ENCODE results near the gene WIPI1.
"Not testable (repeated sequence)": the region's sequence is repeated elsewhere in the genome, so short reads cannot be mapped to it uniquely, and the experiment has no call there.

WIPI1 gene, protein sequence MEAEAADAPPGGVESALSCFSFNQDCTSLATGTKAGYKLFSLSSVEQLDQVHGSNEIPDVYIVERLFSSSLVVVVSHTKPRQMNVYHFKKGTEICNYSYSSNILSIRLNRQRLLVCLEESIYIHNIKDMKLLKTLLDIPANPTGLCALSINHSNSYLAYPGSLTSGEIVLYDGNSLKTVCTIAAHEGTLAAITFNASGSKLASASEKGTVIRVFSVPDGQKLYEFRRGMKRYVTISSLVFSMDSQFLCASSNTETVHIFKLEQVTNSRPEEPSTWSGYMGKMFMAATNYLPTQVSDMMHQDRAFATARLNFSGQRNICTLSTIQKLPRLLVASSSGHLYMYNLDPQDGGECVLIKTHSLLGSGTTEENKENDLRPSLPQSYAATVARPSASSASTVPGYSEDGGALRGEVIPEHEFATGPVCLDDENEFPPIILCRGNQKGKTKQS

DNA sequence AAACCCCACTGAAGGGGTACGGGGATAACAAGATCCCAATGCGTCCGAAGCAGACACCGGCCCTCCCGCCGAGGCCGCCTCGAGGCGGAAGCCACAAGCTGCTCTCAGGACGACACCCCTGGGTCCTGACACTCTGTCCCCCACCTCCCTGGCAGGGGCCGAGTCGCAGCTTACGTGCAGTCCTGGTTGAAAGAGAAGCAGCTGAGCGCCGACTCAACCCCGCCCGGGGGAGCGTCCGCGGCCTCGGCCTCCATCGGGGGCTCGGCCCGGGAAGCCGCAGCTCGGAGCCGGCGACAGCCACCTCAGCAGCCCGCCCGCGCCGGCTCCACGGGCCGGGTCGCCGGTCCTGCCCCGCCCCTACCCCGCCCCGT lies at the start of gene WIPI1:
TSS of gene WIPI1 (minus strand) at position 329 of the 371 bp plus-strand sequence. CDS start at position 254, 75 bp downstream.
- DNase-seq = no peak

DNA sequence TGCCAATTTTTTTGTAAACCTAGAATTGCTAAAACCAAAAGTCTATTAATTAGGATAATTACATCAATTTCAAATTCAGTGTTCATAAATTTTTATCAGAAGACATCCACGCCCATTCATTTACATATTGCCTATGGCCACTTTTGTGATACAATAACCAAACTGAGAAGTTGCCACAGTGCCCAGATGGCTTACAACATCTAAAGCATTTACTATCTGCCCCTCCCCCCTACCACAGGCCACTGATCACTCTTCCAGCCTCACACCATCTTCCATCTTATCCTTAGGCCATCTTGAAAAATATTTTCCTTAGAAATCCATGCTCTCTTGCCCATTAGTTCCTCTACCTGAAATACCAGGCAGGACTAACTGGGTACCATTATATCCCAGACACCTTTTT lies 48.7 kb upstream of the WIPI1 start:
- DNase-seq = no peak

DNA sequence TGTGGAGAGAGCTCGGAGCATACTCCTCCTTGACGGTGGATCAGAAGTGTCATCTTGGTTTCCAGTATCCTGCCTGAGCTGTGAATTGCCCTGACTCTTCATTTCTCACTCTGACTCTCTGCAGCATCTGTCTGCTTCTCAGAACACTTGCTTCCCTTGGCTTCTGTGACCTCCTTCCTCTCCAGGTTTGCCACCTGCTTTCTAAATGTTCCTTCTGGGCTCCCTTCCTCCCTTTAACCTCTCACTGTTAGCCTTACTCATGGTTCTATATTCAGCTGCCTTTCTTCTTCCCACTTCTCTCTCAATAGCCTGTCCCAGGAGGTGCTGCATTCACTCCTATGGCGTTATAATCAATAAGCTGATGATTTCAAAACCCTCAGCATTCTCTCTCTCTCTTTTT lies 43.8 kb upstream of the WIPI1 start:
- no peak for DNase-seq

DNA sequence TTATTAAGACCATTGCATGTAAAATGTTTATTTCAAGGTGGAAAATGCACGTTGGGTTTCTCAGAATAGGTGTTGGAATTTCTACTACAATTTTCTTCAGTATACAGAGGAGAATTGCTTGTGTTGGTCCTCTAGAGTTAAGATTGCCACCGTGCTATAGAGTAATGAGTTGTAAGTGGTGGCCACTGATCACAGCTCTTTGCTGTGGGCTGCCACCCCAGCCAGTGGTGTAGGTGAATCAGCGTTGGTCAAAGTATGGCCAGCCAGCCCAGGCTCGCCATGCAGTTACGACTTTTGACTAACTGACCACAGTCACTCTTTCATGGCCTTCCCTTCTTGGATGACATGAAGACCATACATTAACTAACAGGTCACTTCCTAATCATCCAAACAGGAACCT lies 42.3 kb upstream of the WIPI1 start:
- no peak for DNase-seq

DNA sequence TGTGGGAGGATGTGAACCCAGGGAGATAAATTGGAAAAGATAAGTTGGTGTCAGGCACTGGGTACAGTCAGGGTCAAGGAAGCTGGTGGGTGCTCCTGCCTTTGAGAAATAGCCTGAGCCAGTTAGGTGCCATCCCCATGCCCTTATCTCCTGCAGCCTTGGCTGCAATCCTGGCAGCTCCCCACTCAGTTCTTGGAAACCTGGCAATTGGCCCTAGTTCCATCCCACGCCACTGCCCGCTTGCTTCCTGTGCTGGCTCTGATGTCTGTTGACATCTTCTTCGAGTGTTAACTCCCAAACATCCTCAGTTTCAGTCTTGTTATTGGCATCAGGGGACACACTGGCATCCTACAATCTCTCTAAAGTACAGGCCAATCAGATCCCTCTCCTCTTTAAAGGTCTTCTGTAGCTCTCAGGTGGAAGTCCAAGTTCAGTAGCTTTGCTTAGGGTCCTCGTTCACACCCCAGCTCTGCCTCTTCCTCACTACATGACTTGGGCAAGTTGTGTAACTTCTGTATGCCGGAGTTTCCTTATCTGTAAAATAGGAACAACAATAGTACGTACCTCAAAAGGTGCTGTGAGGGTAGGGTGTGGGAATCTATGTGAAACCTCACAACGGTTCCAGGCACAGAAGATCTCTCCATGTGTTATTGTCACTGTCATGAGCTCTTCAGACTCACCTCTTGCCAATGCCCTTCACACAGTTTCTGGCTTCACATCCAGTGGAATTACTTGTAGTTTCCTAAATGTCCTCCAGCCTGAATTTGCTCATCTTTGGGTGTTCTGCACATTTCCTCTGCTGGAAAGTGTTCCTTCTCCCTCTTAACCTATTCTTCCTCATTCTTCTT lies 41.4 kb upstream of the WIPI1 start:
- no peak for DNase-seq

DNA sequence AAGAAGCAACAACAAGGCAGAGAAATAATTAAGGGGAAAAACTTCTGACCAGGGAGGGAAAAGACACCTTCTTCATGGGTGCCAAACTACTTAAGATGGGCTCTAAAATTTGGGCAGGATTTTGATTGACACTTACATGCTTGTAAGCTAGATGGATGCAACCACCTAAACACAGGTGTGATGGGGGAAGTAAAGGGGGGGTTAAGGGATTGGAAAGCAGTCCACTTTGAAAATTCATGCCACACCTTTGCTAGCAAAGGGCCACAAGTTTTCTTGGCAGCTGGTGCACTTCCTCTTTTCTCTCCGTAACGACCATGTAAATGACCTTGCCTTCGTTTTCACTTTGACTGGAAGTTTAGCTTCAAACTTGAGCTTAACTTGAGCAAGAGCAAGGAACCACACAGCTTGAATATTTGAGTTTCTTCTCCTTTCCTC lies 40.6 kb upstream of the WIPI1 start:
- DNase-seq = no peak

DNA sequence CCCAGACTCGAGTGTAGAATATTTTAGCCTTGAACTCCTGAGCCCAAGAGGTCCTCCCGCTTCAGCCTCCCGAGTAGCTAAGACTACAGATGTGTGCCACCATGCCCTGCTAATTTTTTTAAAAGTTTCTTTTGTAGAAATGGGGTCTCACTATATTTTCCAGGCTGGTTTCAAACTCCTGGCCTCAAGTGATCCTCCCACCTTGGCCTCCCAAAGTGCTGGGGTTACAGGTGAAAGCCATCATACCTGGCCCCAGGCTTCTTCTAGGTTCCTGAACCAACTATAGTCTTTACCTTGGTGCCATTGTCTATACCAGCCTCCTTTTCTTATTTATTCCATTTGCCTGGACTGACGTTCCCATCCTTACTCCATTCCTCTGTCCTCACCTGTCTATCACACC lies 37.8 kb upstream of the WIPI1 start:
- DNase-seq = no peak

DNA sequence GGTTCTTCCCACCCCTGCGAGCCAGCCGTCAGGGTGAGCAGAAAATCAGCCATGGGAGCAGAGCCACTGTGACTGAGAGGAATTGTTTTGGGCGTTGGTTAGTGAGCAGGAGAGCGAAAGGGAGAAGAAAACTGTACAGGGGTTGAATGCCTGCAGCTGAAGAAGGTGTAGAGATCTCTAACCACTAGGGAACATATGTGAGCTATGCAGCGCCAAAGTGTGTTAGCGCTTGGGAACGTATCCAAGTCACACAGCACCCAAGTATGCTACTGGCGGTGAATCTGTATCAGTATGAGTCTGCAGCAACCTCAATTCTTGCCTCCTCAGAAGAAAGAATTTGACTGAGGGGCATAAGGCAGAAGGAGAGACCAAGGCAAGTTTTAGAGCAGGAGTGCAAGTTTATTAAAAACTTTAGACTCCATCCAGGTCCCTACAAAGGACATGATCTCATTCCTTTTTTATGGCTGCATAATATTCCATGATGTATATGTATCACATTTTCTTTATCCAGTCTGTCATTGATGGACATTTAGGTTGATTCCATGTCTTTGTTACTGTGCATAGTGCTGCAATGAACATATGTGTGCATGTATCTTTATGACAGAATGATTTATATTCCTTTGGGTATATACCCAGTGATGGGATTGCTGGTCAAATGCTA lies 35.2 kb upstream of the WIPI1 start:
- DNase-seq = not testable (repeated sequence)

DNA sequence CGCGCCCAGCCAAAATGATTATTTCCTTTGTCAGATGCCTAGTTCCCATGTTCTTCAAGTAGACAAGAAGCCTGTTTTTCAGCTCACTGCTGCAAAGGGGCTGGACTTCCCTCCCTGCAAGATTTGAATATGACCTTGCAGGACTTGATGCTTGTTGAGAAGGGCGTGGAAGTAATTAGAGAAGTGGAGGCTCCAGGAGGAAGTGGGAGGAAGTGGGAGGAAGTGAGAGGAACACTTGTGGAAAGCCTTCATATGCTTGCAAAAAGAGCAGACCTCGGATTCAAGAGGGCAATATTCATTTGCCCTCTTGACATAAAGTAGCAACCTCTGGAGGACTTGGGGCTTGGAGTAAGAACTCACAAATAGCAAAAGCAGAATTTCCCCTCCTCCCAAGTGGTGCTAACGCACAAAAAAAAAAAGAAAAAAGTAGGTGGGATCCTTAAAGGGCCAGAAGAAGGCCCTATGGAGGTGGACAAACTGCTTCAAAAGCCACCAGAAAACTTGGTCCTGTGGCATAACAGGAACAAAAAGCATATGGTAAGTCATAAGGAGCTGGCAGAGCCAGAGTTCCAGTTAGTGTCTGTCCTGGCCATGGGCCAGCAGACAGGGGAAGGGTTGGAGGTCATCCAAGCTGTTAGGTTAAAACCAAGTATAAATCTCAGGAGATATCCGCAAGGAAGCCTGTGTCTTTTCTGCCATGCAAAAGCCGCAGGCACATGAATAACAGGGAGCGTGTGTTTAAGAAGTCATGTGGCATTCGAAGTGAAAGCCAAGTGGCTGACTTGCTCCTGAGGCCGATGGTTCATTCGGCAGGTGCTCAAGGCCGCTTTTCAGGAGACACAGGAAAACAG lies 34.3 kb upstream of the WIPI1 start:
- no peak for DNase-seq

DNA sequence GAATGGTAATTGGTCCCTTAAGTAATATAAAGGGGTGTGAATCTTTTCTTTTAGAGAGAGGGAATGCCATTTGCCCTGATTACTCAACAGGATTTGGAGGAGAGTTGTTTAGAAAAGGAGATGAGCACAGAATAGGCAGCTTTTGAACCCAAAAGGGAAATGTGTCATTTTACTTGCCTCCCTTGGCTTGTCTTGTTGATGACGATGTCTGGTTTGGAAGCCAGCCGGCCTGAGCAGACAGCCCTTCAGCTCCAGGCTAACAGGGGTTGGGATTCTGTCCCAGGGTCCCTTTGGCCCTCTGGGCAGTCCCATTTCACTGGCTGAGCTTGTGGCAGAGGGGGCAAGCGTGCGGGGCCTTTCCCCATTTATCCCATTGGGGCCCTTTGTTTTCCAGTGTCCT lies 32.6 kb upstream of the WIPI1 start:
- DNase-seq = no peak

DNA sequence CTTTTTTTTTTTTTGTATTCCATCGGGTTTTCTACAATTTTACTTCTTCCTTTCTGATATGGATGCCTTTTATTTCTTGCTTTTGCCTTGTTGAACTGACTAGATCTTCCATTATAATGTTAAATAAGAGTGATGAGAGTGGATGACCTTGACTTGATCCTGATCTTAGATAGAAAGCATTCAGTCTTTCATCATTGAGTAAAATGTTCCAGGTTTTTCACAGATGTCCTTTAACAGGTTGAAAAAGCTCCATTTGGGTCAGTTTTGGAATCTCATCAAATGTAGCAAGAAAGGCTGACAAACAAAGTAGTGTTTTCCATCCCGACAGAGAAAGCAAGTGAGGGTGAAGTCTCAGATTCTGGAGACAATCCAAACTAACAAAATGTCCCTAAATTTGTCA lies 27.2 kb upstream of the WIPI1 start:
- DNase-seq = no peak

DNA sequence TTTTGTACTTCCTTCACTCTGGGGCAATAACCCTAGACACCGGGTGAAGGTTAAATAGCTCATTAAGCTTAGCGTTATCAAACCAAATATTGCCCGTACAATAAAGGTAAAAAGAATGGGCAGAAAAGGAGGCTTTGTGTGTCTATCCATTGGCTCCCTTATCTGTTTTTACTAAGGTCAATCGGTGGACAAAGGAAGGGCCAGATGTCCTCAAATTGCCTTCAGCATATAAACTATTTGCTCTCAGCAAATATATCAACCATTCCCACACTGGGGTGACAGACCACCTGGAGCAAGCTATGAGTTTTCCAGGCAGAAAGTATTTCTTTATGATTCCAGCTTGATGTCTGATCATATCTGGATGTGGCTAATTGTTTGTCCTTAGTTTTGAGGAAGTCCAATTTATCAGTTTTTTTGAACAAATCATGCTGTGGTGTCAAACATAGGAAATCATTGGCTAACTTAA lies 25.3 kb upstream of the WIPI1 start:
- no peak for DNase-seq

DNA sequence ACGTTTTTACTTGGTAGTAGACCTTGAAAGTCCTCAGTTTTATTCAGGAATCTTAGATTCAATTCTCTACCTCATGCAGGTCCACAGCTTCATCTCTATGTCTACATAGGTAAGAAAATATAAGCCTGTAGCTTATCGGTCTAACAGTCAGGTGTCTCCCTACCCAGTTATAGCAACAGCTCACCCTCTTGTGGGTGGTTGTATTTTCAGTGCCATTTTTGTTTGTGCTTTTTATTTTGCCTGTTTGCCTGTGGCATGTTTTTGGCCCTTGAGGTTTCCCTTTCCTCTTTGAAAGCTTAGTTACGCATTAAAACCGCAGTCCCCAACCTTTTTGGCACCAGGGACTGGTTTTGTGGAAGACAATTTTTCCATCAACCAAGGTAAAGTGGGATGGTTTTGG lies 23.6 kb upstream of the WIPI1 start:
- DNase-seq = no peak

DNA sequence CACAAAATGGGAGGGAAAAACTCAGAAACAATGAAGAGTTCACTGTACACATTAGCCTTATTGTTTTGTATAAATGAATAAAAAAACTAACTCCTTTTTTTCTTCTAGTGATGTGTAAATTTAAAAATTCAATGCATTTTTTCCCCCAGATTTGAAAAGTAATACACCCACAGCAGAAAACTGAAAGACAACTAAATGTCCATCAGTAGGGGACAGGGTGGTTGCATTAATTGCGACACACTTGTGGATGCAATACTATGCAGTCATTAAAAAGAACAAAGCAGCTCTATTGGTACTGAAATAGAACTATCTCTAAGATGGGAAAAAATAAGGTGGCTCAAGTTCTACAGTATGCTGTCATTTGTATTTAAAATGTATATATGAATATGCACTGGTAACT lies 13.7 kb upstream of the WIPI1 start:
- DNase-seq = no peak

DNA sequence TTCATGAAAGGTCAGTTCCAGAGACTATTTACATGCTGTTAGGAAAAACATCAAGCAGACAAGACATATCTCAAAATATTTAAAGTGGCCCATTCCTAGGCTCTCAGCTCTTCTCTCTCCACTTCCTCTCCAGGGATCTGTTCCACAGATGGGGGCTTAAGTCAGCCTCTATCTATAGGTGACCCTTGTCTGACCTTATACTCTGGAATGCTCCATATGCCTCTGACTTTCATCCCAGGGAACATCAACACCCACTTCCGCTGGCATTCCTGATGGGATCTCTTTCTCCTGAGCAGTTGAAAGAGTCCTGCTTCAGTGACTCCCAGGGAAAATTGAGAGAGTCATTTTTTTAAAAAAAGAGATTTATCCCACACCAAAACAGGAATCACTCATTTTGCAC lies 11.5 kb upstream of the WIPI1 start:
- DNase-seq = no peak

DNA sequence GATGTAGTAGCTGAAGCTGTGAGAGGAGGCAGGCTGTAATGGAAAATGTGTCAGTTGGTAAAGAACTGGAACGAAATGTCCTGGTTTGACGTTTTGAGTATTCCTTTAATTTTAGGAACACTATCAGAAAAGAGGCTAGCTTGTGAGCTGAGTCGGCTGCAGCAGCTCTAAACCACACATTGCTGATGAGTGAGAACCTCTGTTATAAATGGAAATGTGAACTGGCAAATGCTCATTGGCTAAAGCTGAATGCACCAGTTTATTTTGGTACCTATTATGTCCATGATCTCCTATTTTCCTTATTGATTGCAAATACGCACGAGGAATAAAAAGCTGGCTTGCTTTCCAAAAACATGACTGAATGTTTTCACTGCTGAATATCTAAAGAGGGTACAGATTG lies 11.0 kb upstream of the WIPI1 start:
- DNase-seq = no peak

DNA sequence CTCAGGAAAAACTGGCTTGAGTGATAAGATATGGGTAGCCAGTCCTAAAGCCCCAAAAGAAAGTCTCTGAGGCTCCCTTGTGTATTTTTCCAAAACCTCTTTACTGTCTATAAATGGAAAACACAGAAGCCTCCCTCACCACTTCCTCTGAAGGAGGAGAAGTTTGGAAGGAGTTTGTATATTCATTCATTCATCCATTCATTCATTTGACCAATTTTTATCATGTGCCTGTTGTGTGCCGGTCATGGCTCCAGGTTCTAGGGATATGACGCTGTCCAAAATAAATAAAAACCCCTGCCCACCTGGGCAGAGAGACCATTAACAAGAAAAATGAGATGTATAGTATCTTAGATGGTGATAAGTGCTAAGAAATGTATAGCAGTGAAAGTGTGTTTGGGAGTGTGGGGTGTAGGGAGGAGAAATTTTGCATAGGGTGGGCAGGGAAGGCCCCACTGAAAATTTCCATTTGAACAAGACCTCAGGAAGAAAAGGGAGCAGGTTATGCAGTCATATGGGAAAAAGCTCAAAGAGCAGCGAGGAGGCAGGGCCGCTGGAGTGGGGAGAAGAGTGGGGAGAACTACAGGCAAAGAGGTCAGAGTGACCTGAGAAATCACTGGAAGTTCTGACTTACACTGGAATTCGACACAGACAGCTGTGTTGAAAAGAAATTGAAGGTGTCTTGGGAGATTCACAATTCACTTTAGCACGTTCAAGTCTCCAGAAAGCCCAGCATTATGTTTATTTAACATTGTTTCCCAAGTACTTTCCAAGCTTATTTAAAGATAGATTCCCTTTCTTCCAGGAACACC lies 6.1 kb upstream of the WIPI1 start:
- DNase-seq = no peak

DNA sequence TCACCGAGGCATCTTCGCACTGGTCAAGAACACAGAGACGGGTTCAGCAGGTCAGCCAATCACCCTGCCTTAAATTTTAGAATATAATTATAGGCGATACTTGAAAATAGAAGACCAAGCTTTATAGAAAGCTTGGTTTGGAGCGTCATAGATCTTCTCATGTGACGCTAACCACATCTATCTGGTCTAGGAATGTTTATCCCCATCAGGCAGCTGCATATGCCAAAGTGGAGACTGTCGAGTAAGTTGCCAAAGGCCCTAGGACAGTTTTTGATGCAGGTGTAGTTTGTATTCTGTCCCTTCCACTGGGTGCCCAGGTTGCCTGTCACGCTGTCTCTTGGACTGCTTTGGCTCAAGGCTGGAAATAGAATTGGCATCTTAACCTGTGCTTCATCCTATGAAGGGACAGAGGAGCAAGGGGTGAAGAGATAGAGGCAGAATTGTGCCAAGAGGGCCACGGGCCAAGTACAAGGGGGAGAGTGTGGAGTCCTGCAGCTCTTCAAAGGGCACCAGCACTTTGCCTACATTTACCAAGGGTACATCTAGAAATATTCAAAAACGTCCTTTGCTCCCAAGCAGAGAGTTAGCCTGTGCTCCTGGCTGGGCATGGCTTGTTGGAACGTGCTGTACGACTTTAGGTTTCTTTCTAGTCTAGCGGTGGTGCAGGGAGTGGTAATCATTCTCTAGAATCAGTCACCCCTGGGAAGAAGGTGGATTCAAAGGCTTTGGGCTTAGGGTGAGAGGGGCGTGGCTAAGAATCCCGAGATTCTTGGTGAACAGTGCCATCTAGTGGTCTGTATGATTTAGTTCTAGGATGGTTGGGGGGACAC lies 5.3 kb upstream of the WIPI1 start:
- DNase-seq = peak; percentile 77 to 79

DNA sequence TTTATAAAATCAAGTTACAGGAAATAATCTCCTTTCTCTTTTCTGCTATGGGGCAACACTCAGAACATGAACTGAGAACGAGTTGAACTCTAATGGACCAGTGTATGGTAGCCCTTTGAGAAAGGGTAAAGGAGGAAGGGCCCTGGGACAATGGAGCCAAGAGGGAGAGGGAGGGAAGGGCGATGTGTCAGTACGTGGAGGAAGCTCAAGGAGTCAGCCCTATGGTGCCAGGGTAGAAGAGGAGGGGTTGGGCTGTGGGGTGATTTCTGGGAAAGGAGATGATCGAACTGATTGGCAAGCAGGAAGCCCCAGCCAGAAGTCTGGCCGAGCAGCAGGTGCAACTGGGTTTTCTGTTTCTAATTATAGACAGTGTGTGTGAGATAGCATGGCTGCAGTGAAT lies 4.3 kb upstream of the WIPI1 start:
- peak; percentile 57 to 64 for DNase-seq

DNA sequence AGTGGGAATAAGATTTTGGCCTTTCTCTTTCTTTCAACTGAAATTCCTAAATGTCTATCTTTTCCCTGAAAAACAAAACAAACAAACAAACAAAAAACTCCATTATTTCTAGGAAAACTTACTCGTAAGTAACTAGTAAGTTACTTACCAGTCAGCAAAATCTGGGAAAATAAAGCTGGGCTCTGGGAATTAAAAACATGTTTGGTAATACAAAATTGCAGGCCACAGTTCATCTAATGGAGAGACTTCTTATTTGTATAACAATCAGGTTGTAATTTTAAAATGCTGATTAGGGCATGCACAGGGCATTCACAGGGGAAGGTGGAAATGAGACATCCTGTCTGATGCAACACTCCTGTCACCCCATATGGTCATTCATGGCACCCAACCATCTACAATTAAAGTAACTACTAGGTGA lies 3.8 kb upstream of the WIPI1 start:
- DNase-seq = no peak

DNA sequence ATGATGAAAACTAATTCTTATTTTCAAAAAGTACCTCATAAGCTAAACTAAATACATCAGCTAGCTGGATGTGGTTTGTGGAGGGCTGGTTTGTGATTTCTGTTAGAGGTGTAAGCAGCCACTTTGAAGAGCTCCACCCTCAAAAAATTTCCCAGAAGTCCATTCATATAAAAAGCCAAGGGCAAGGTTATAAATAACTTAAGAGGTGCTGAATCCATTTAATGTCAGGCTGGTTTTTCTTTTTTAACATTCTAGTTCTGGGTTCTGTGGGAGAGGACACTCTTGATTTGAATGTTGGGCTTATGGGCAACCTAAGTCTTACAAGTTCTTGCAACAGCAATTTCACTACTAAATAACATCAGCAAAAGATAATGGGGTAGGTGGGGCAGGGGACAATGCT lies 3.4 kb upstream of the WIPI1 start:
- no peak for DNase-seq

All from activated T-cell treated with anti-CD3 and anti-CD28 coated beads, Interleukin-2, amount 50 U/mL, for 48 hours (primary cell).